HEK293T (cell line): Measurements from ENCODE around the gene CUBN.

Source experiments
- CTCF ChIA-PET: fragments of 350-600 bp; formaldehyde crosslinking; extraction: SDS; loops from one replicate; lab custom pipeline; 2021; ENCODE audit warnings: antibody characterized with exemption, inconsistent platforms; lab: Yijun Ruan, JAX
- POLR2A ChIA-PET: fragments of 350-600 bp; formaldehyde crosslinking; extraction: SDS; loops from one replicate; lab custom pipeline; 2020; ENCODE audit warnings: antibody characterized with exemption, inconsistent platforms; lab: Yijun Ruan, JAX
- DNase-seq: peaks from one replicate; pipeline ENCODE4 v3.0.0; 2012; ENCODE audit warnings: mixed read lengths; ENCODE audit errors: extremely low spot score
- ARNT ChIP-seq: fragments of 450-650 bp; IDR thresholded peaks from 2 replicates; pipeline ENCODE4 v1.6.1; 2017; ENCODE audit warnings: mild to moderate bottlenecking
- BHLHE40 ChIP-seq: fragments of 450-650 bp; IDR thresholded peaks from 2 replicates; pipeline ENCODE4 v1.6.1; 2016; ENCODE audit warnings: mild to moderate bottlenecking, moderate library complexity, borderline replicate concordance
- CTBP1 ChIP-seq: fragments of 450-650 bp; IDR thresholded peaks from 2 replicates; pipeline ENCODE4 v1.6.1; 2016; ENCODE audit warnings: borderline replicate concordance
- ELF4 ChIP-seq: fragments of 450-650 bp; IDR thresholded peaks from 2 replicates; pipeline ENCODE4 v1.6.1; 2017; ENCODE audit warnings: antibody characterized with exemption
- FOXA1 ChIP-seq: fragments of 450-650 bp; IDR thresholded peaks from 2 replicates; pipeline ENCODE4 v1.6.1; 2016; ENCODE audit warnings: mild to moderate bottlenecking
- FOXK2 ChIP-seq: fragments of 450-650 bp; IDR thresholded peaks from 2 replicates; pipeline ENCODE4 v1.6.1; 2016; ENCODE audit warnings: mild to moderate bottlenecking
- FOXM1 ChIP-seq: fragments of 450-650 bp; IDR thresholded peaks from 2 replicates; pipeline ENCODE4 v1.6.1; 2017; ENCODE audit warnings: mild to moderate bottlenecking, borderline replicate concordance
- HDGF ChIP-seq: fragments of 450-650 bp; IDR thresholded peaks from 2 replicates; pipeline ENCODE4 v1.6.1; 2017; ENCODE audit warnings: antibody characterized with exemption, borderline replicate concordance
- L3MBTL2 ChIP-seq: fragments of 450-650 bp; conservative IDR thresholded peaks from 2 replicates; pipeline ENCODE4 v1.6.1; 2016; ENCODE audit warnings: mild to moderate bottlenecking
- LEF1 ChIP-seq: fragments of 450-650 bp; IDR thresholded peaks from 2 replicates; pipeline ENCODE4 v1.6.1; 2017; ENCODE audit warnings: mild to moderate bottlenecking, borderline replicate concordance
- NFRKB ChIP-seq: fragments of 450-650 bp; IDR thresholded peaks from 2 replicates; pipeline ENCODE4 v1.6.1; 2016; ENCODE audit warnings: mild to moderate bottlenecking, moderate library complexity
- PKNOX1 ChIP-seq: fragments of 450-650 bp; IDR thresholded peaks from 2 replicates; pipeline ENCODE4 v1.6.1; 2016
- SP1 ChIP-seq: fragments of 450-650 bp; IDR thresholded peaks from 2 replicates; pipeline ENCODE4 v1.6.1; 2017
- SUZ12 ChIP-seq: fragments of 450-650 bp; IDR thresholded peaks from 2 replicates; pipeline ENCODE4 v1.6.1; 2016; ENCODE audit warnings: mild to moderate bottlenecking
- TARDBP ChIP-seq: fragments of 450-650 bp; IDR thresholded peaks from 2 replicates; pipeline ENCODE4 v1.6.1; 2016
- ZNF384 ChIP-seq: fragments of 450-650 bp; IDR thresholded peaks from 2 replicates; pipeline ENCODE4 v1.6.1; 2016

The CUBN gene

DNA sequence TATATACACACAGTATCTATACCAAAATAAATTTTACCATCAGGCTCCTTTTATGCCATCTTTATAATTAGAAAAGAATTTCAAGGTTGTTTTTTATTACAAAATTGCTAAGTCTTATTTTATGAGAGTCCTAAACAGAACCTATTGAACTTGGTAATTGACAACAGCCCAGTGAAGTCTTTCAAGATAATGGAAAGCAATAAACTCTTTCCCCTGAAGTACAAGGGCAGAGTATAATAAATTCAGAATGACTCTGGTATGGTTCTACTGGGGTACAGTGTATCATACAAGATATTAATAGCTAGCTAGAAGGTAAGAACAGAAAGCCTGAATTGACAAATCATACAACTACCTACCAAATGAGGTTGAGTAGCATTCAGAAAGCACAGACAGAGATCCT lies 26.2 kb upstream of the CUBN start:
- POLR2A ChIA-PET: no interaction called here
- TF ChIP-seq CTBP1: no peak
- no peak for TF ChIP-seq ARNT
- TF ChIP-seq FOXK2: no peak
- no peak for TF ChIP-seq SUZ12
- no peak for TF ChIP-seq ZNF384
- TF ChIP-seq HDGF: no peak
- no peak for TF ChIP-seq FOXA1
- no peak for TF ChIP-seq ELF4
- TF ChIP-seq PKNOX1: no peak
- TF ChIP-seq FOXM1: no peak
- no peak for TF ChIP-seq NFRKB
- TF ChIP-seq TARDBP: no peak
- no peak for TF ChIP-seq SP1
- TF ChIP-seq L3MBTL2: no peak
- no peak for TF ChIP-seq LEF1
- TF ChIP-seq BHLHE40: no peak
- no peak for DNase-seq
- CTCF ChIA-PET: no interaction called here

DNA sequence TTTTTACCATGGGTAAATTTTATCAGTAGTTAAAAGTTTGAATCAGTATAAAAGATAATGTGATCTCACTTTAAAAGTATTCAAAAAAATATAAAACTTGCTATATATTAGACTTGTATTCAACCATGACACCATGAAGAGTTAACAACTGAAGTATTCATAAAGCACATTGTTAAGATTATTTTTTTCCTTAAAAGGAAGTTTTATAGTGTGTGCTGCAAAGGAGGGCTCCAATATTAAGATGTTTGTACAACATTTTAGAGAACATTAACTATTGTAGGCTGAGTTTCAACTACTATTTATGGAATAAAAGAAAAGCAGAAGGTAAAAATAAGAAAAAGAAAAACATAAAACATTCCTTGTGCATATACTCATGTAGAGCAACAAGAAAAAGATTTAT lies 24.5 kb upstream of the CUBN start:
- CTCF ChIA-PET: no interaction called here
- no peak for DNase-seq
- TF ChIP-seq SUZ12: no peak
- no peak for TF ChIP-seq PKNOX1
- no peak for TF ChIP-seq TARDBP
- TF ChIP-seq CTBP1: no peak
- TF ChIP-seq L3MBTL2: no peak
- TF ChIP-seq ZNF384: no peak
- no peak for TF ChIP-seq NFRKB
- POLR2A ChIA-PET: no interaction called here

DNA sequence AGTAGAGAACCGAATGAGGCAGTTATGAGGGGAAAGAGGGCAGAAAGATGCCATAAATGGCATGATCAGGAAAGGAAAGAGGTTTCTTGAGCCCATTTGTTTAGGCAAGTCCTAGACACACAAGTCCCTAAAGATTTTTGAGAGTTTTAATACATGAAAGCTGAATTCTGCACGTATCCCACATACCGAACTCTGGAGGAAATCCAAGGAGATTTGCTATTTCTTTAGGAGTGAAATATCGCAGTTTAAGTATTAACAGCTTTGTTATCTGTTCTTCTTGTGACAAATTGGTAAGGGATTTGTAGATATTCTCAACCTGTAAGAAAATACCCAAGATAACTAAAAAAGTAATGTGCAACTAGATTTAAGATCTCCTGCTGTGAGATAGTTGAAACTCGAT lies 23.7 kb upstream of the CUBN start:
- TF ChIP-seq SP1 (no peak), CTBP1 (no peak), FOXK2 (no peak), FOXA1 (no peak), ARNT (no peak), ZNF384 (no peak), LEF1 (no peak), NFRKB (no peak), HDGF (no peak)
- no peak for DNase-seq
- CTCF ChIA-PET: no interaction called here
- POLR2A ChIA-PET: no interaction called here

DNA sequence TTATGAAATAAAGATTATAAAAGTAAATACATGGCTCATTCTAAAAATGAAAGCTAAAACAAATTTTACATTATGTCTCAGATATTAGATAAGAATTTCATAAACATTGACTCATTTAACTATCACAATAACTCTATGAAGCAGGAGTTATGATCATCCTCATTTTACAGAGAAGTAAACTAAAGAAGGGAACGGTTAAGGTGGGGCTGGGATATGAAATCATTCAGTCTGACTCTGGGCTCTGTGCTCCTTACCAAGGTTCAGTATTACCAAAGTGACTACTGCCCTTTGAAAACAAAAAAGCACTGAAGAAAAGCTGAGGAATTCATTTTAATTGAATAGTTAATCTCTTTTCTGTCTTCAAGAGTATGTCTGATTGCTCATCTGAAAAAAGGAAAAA lies 22.1 kb upstream of the CUBN start:
- TF ChIP-seq TARDBP (no peak), ELF4 (no peak), FOXK2 (no peak), ZNF384 (no peak), SP1 (no peak), FOXA1 (no peak), SUZ12 (no peak), LEF1 (no peak), NFRKB (no peak), HDGF (no peak), CTBP1 (no peak), PKNOX1 (no peak), L3MBTL2 (no peak), ARNT (no peak), FOXM1 (no peak), BHLHE40 (no peak)
- no peak for DNase-seq
- POLR2A ChIA-PET: interaction anchor here (0.6 to 1.0 kb wide), 2 partner anchors 11 to 78 kb away, joined by 3 to 5 read pairs; no protein-coding TSS in a partner anchor
- CTCF ChIA-PET: interaction anchor here (0.7 kb wide), 1 partner anchor 11 kb away, joined by 3 read pairs; no protein-coding TSS in a partner anchor

GRCh38 chr10:17147884-17148489 lies 18.4 kb upstream of the CUBN start:
- ChIA-PET CTCF (no interaction called here), POLR2A (no interaction called here)
- no peak for DNase-seq
- TF ChIP-seq SUZ12: no peak
- no peak for TF ChIP-seq FOXM1
- no peak for TF ChIP-seq ARNT
- TF ChIP-seq FOXK2: no peak
- TF ChIP-seq TARDBP: no peak
- TF ChIP-seq ZNF384: no peak
- no peak for TF ChIP-seq ELF4

DNA sequence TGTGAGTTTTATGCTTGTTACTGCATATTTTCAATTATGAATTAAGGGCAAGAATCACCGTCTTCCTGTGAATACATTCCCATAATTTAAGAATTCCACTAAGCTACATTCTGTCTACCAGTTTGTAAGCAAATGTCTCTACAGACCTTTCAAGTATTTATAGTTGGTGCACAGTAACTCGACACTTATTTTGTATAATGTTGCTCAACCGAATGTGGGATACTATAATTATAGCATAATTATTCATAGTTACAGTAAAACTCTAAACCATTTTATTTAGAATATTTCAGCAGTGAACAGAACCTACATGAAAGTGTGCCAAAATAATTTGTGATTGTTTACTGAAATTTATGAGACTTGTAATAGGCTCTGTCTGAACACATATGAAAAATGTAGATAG lies 17.3 kb upstream of the CUBN start:
- DNase-seq: no peak
- ChIA-PET CTCF (no interaction called here), POLR2A (no interaction called here)
- TF ChIP-seq SP1: no peak
- no peak for TF ChIP-seq FOXM1
- no peak for TF ChIP-seq ELF4
- TF ChIP-seq NFRKB: no peak
- no peak for TF ChIP-seq ZNF384
- no peak for TF ChIP-seq L3MBTL2
